Renal pelvis (tissue), 12 donors: ENCODE data around the gene SMIM17. TPM values are rescaled to one million over a fixed set of nuclear protein-coding genes. Genes with fewer than 3 reads are reported as not detected.

Source experiments
- DNase-seq: peaks from one replicate; pipeline ENCODE4 v3.0.0-alpha.2; 2013
- long read RNA-seq, 16 experiments: transcript quantifications; one replicate each; lab custom pipeline, GENCODE V29; 2026
- polyA plus RNA-seq, 3 donors: library from polyadenylated mRNA; unstranded; fragments of 120-200 nt; gene quantifications; one replicate each; pipeline ENCODE4 v1.2.1, GENCODE V29; 2013; ENCODE audit not compliant: insufficient read length in 3 of 3

The SMIM17 gene
- polyA plus RNA-seq, result 1 to 10 TPM; 1.7 to 2.5 (median 2.1) TPM
- long read RNA-seq, donor 1, result 0 reads
- long read RNA-seq, donor 2, result 0 reads
- long read RNA-seq, donor 3, result 0 reads
- long read RNA-seq, donor 4, result 0 reads
- long read RNA-seq, donor 5, result 0 reads
- long read RNA-seq, donor 6, result 0 reads
- long read RNA-seq, donor 7, result 0 reads
- long read RNA-seq, donor 8, result 0 reads
- long read RNA-seq, donor 9, result 0 reads
- long read RNA-seq, donor 10, result 0 reads
- long read RNA-seq, donor 11, result 0 reads
- long read RNA-seq, donor 12, result 0 reads
- long read RNA-seq, donor 13, result 0 reads
- long read RNA-seq, donor 14, result 0 reads
- long read RNA-seq, donor 15, result 0 reads
- long read RNA-seq, donor 16, result 0 reads

DNA sequence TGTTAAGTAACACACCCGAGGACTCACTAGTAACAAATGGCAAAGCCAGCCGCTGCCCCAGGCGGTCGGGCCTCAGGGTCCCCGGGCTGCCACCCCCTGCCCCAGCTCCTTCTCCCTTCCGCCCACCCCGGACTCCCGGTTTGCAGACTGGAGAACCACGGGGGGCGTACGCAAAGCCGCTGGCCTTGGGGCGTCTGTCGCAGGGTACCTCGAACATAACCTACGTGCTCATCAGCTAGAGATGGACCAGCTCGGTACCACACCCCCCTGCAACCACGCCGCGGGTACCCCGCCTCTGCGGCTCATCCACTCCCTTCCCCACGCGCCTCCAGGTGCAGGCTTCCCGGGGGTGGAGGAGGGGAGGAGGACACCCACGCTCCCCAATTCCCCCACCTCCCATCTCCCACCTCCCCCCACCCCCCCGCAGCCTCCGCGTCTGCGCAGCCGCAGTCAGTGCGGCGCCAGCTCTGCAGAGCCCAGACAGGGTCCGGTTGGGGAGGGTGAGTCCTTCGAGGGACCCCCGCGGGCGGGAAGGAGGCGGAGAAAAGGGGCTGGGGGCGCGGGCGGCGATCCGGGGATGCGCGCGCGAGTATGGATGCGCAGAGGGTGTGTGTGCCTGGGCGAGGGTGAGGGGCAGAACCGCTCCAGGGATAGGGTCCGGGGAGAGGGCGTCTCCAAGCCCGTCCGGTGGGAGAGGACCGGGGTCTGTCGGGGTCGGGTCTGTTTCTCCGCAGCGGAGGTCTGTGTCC lies at the start of gene SMIM17:
SMIM17 (plus strand) TSS at position 449 of the 749 bp plus-strand sequence. CDS start 2,509 bp downstream, outside the sequence.
- no peak for DNase-seq

GRCh38 chr19:56594446-56594782 lies 48.5 kb upstream of the SMIM17 start:
- DNase-seq, result no peak

- peak; percentile 89 for DNase-seq
Measured at GRCh38 chr19:56594783-56595547, 48.0 kb upstream of the SMIM17 start, which contains the start of gene ZNF71. ZNF71 (plus strand) TSS chr19:56595302; CDS start chr19:56601559, 6,257 bp downstream.

DNA sequence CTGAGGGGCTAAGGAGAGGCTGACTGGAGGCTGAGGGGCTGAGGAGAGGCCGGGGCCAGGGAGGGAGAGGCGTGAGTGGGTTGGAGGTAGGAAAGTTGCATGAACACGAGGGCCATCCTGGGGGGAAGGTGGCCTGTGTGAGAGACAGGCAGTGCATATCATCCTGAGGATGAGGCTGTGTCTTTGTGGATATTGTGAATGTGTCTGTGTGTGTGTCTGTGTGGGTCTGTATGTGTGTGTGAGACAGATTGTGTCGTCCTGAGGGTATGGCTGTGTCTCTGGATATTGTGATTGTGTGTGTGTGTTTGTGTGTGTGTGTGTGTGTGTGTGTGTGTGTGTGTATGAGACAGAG lies 47.4 kb upstream of the SMIM17 start:
- DNase-seq, result no peak

DNA sequence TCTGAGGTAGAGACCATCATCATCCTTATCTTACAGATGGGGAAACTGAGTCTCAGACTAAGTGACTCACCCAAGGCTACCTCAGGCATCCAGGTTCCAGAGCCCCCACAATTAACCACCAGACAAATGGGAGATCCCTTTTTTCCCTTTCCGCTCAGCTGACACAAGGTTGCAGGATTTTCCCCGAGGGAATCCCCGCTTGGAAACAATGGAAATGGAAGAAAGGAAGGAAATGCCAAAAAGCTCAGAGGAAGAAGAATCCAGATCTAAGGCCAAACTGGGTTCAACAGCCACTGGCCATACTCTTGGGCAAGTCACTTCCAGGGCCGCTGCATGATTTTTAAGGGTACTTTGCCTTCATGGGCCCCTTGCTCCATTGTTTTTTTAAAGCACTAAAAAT lies 46.3 kb upstream of the SMIM17 start:
- no peak for DNase-seq

- DNase-seq, result no peak
Measured at GRCh38 chr19:56597696-56598095, 45.3 kb upstream of the SMIM17 start.

GRCh38 chr19:56601375-56601774 lies 41.6 kb upstream of the SMIM17 start:
- DNase-seq, result no peak

DNA sequence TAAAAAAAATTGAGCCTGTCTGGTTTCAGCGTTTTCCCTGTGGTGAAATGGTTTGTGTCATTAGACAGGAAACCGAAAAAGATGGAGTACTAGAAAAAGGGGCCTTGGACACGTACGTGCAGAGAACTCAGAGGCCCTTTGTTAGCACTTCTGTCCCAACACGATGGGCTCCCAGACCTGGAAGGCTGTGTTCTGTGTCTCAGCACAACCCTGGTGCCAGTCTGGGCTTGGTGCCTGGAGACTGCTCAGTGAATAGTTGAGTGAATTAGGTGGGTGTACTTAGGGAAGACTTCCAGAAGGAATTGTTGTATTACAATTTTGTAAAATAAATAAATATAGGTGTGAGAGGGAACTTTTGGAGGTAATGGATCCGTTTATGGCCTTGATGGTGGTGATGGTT lies 39.1 kb upstream of the SMIM17 start:
- no peak for DNase-seq

- no peak for DNase-seq
Measured at GRCh38 chr19:56608274-56608964, 34.5 kb upstream of the SMIM17 start.

GRCh38 chr19:56611288-56611687 lies 31.7 kb upstream of the SMIM17 start:
- no peak for DNase-seq

GRCh38 chr19:56612737-56613136 lies 30.2 kb upstream of the SMIM17 start:
- no peak for DNase-seq

GRCh38 chr19:56613639-56614038 lies 29.3 kb upstream of the SMIM17 start:
- no peak for DNase-seq

DNA sequence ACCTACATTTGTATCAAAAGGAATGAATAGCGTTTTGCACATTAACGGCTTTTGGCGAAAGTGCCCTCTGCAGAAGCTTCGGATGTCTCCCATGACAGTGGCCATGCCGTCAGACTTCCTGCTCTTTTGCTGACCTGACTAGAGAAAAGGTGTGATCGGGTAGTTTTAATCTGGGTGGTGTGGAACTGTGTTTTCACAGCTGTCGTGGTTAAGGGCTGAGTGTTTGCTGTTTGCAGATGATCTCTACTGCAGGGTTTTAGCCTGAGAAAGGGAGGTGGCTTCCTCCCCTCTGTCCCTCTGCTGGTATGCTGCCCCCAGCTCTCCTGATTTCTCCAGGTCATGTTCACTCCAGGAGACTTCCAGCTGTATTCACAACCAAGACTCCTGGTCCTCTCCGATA lies 25.4 kb upstream of the SMIM17 start:
- no peak for DNase-seq

DNA sequence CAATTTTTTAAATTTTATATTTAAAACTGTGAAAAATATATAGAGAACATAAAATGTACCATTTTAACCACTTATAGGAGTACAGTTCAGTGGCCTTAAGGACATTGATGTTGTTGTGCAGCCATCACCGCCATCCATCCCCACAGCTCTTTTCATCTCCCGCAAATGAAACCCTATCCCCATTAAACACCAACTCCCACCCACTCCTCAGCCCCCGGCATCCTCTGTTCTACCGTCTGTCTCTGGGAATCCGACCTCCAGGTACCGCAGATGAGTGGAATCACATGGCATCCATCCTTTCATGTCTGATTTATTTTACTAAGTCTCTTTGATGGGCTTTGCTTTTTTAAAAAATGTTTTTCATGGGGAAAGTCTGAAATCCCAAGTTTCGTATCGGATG lies 23.8 kb upstream of the SMIM17 start:
- peak; percentile 56 for DNase-seq

- no peak for DNase-seq
Measured at GRCh38 chr19:56622374-56622773, 20.6 kb upstream of the SMIM17 start.

DNA sequence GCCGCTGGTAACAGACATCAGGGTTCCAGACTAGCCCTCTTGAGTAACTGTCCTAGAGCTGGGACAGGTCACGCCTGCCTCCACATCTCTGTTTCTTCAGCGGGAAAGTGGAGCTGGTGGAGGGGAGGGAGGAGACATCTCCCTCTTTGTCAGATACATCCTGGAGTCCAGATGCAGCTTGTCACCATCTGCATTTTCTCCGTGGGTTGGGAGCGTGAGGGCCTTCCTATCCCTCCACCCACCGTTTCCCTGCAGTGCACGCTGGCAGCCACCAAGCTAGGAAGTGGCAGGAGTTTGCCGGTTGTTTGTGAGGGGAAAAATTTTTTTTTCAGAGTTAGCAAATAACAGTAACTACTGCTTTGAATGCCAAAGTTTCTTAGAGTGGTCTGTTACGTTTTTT lies 20.0 kb upstream of the SMIM17 start:
- DNase-seq, result no peak

DNA sequence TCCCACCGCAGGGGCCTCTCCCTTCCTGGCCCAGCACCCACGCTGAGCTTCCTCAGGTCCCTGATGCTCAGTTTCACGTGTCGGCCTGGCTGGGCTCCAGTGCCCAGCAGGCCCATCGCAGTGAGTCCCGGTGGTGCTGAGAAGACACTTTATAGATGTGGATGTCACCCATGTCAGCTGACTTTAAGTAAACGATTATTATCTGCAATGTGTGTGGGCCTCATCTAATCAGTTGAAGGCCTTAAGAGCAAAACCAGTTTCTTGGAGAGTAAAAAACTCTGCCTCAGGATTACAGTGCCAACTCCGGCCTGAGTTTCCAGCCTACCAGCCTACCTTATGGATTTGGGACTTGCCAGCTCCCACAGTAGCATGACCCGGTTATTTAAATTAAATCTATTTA lies 17.3 kb upstream of the SMIM17 start:
- no peak for DNase-seq

DNA sequence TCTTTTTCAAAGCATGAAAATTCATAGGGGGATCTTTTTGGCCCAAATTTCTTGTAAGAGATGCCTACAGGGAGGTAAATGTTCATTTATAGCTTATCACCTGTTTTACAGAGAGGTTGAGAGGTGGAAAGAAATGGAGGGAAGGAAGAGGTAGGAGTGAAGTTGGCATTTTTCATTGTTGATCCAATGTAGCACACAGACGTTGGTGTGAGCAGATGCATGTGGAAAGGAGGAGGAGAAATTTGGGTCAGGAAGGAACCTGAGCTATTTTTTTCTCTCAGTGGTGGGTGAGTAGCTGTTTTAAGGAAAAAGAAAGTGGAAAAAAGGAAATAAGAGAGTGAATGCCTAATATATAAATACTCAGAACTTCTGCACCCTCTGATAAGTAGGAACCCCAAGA lies 9.9 kb upstream of the SMIM17 start:
- DNase-seq, result no peak

GRCh38 chr19:56637976-56638555 lies 4.9 kb upstream of the SMIM17 start:
- peak; percentile 94 for DNase-seq

DNA sequence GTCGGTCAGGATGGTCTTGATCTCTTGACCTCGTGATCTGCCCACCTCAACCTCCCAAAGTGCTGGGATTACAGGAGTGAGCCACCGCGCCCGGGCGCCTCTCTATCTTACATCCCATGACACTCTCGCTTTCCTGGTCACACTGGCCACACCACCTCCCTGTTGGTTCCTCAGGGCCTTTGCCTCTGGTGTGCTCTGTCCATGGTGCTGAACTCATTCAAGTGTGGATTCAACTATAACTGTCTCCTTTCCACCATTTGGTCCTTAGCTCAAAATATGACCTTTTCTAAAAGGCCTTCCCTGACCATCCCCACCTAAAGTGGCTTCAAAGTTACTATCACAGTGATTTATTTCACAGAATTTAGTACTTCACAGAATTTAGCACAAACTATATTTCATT lies 3.7 kb upstream of the SMIM17 start:
- peak; percentile 26 for DNase-seq

- DNase-seq, result no peak
Measured at GRCh38 chr19:56643460-56643955, 549 bp downstream of the SMIM17 start.

DNA sequence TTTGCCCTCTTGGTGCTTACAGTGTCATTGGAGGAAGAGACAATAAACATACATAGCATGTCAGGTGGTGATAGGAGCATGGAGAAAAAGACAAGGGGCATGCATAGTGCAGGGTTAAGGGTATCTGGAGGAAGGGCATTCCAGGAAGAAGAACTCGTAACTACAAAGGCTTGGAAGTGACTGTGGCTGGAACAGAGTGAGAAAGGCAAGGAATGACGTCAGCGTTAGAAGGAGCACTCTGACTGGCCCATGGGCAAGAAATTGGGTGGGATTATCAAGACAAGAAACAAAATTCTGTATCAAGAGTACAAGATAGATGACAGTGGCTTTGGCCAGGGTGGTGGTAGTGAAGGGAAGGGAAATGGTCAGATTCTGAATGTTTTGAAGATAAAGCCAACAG lies 11.2 kb downstream of the SMIM17 start:
- DNase-seq, result no peak
